Non-pigmented ciliary epithelial cell (primary cell): ENCODE measurements around the gene CFAP97D2.

Source experiments
- DNase-seq: peaks from one replicate; pipeline ENCODE4 v3.0.0-alpha.2; 2010; ENCODE audit warnings: low read depth

The CFAP97D2 gene

GRCh38 chr13:114269281-114269770 is 90.3 kb downstream of the CFAP97D2 start:
- DNase-seq, result no peak
